ENCODE measurements around the gene CTPS2.

Gene CTPS2

GRCh38 chrX:16653424-16653823 is 59.0 kb downstream of the CTPS2 start:
- FAIRE-seq (no peak), DNase-seq (ENCODE audit: insufficient read length, low spot score) (no peak)
- TF ChIP-seq CTCF (IDR thresholded peaks at IDR 0.05; ENCODE audit: insufficient read depth, missing control alignments), result no peak

- DNase-seq (ENCODE audit: insufficient read length, low spot score), result no peak
Measured at GRCh38 chrX:16651391-16652024, 61.0 kb downstream of the CTPS2 start.

GRCh38 chrX:16649858-16650257 is 62.6 kb downstream of the CTPS2 start, which contains the start of gene S100G:
Gene S100G (plus strand): TSS chrX:16650158. CDS start chrX:16651007, 849 bp downstream.
- no peak for TF ChIP-seq CTCF (IDR thresholded peaks at IDR 0.05; ENCODE audit: insufficient read depth, missing control alignments)
- DNase-seq (ENCODE audit: insufficient read length, low spot score) (no peak), FAIRE-seq (no peak)

More at GRCh38 chrX:16651391-16652024, 61.0 kb downstream of the CTPS2 start:
- no peak for FAIRE-seq
- TF ChIP-seq CTCF (IDR thresholded peaks at IDR 0.05; ENCODE audit: insufficient read depth, missing control alignments), result no peak

- FAIRE-seq, result no peak
- DNase-seq (ENCODE audit: insufficient read length, low spot score), result no peak
- TF ChIP-seq CTCF (IDR thresholded peaks at IDR 0.05; ENCODE audit: insufficient read depth, missing control alignments), result no peak
Measured at GRCh38 chrX:16646366-16647138, 65.9 kb downstream of the CTPS2 start.

DNA sequence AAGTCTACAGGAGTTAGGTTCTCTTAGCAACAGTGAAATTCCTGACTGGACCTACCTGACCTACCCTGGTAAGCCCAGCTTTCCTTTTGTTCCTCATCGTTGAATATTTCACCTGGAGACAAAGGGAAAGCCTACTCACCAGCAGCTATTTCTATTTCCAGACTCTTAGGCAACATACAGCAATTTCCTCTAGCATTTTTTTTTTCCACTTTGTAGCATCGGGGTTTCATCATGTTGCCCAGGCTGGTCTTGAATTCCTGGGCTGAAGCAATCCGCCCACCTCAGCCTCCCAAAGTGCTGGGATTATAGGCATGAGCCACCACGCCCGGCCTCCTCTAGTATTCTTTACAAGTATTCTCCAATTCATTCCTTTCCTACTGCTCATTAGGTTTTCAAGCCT is 69.3 kb downstream of the CTPS2 start:
- no peak for TF ChIP-seq CTCF (IDR thresholded peaks at IDR 0.05; ENCODE audit: insufficient read depth, missing control alignments)
- DNase-seq (ENCODE audit: insufficient read length, low spot score), result no peak

DNA sequence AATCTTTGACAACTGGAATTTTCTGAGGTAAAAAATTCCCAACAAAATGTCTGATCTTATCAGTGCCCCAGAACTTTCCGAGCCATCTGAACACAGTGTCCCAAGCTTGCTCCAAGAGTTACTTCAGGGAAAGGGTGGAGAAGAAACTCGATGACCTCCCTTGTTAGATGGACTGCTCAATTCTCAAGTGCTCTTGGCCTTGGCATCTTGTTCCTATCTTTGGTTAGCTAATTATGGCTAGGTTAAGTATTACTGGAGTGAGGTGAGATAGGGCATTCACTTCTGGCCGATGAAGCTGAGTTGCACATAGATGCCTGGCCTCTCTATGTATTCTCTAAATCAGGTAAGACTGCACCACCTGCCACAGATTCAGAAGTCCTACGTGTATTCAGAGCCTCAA is 71.6 kb downstream of the CTPS2 start:
- no peak for FAIRE-seq
- DNase-seq (ENCODE audit: insufficient read length, low spot score), result no peak
- no peak for TF ChIP-seq CTCF (IDR thresholded peaks at IDR 0.05; ENCODE audit: insufficient read depth, missing control alignments)

More for the DNA sequence above, 69.3 kb downstream of the CTPS2 start:
- no peak for FAIRE-seq

DNA sequence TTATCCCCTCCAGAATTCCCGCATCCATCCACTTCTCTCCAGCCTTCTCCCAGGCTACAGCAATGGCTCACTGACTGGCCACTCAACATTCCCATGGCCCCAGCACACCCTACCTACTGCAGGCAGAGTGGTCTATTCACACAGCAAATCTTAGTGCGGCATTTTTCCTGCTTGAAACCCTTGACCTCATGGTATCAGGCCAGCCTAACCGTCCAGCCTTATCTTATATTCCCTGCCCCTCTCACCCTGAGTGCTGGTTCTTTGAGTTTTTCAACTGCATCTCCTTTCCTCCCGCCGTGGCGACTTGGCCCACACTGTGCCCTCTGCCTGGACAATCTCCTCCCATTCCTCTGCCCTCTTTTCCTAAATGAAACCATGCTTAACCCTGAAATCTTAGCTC is 72.5 kb downstream of the CTPS2 start:
- no peak for FAIRE-seq
- TF ChIP-seq CTCF (IDR thresholded peaks at IDR 0.05; ENCODE audit: insufficient read depth, missing control alignments), result no peak
- DNase-seq (ENCODE audit: insufficient read length, low spot score), result no peak

Data from D721Med (cell line).